H9 (cell line): ENCODE results near the gene PARD3. TPM values are rescaled to one million over a fixed set of nuclear protein-coding genes. Genes with fewer than 3 reads are reported as not detected.

ENCODE experiments used
- DNase-seq: peaks from one replicate; pipeline ENCODE4 v3.0.0-alpha.2; 2017
- H2AFZ ChIP-seq: one replicate; pipeline ENCODE4 v1.6.1; 2013; ENCODE audit warnings: mild to moderate bottlenecking, low read length, control low read depth, moderate library complexity
- H2AK5ac ChIP-seq: 2 replicates; pipeline ENCODE4 v1.6.1; 2013; ENCODE audit warnings: low read length, control low read depth, mixed read lengths; ENCODE audit not compliant: insufficient read length
- H2BK120ac ChIP-seq: one replicate; pipeline ENCODE4 v1.6.1; 2013; ENCODE audit warnings: low read depth, mild to moderate bottlenecking, low read length, control low read depth, inconsistent platforms; ENCODE audit not compliant: poor library complexity, severe bottlenecking
- H2BK12ac ChIP-seq: 2 replicates; pipeline ENCODE4 v1.6.1; 2013; ENCODE audit warnings: low read length, control low read depth, mixed read lengths, low read depth; ENCODE audit not compliant: insufficient read length
- H2BK15ac ChIP-seq: 2 replicates; pipeline ENCODE4 v1.6.1; 2013; ENCODE audit warnings: low read depth, low read length, control low read depth
- H2BK20ac ChIP-seq: one replicate; pipeline ENCODE4 v1.6.1; 2013; ENCODE audit warnings: low read depth, mild to moderate bottlenecking, low read length, control low read depth, inconsistent platforms; ENCODE audit not compliant: poor library complexity, severe bottlenecking
- H2BK5ac ChIP-seq: 2 replicates; pipeline ENCODE4 v1.6.1; 2013; ENCODE audit warnings: low read length, control low read depth, mixed read lengths; ENCODE audit not compliant: insufficient read length
- H3K14ac ChIP-seq: 2 replicates; pipeline ENCODE4 v1.6.1; 2013; ENCODE audit warnings: low read length, control low read depth; ENCODE audit not compliant: insufficient read depth
- H3K18ac ChIP-seq: 2 replicates; pipeline ENCODE4 v1.6.1; 2013; ENCODE audit warnings: low read depth, mild to moderate bottlenecking, mixed read lengths, low read length, control low read depth; ENCODE audit not compliant: insufficient read length
- H3K23ac ChIP-seq: 2 replicates; pipeline ENCODE4 v1.6.1; 2013; ENCODE audit warnings: low read length, control low read depth, mixed read lengths, low read depth; ENCODE audit not compliant: insufficient read length
- H3K23me2 ChIP-seq: 2 replicates; pipeline ENCODE4 v1.6.1; 2013; ENCODE audit warnings: low read depth, mild to moderate bottlenecking, mixed read lengths, low read length, control low read depth; ENCODE audit not compliant: insufficient read length, poor library complexity, severe bottlenecking
- H3K27ac ChIP-seq: 2 replicates; pipeline ENCODE4 v1.5.1; 2013; ENCODE audit warnings: low read length, control low read depth, mixed read lengths, low read depth; ENCODE audit not compliant: insufficient read length
- H3K27me3 ChIP-seq: 2 replicates; pipeline ENCODE4 v1.6.1; 2013; ENCODE audit warnings: low read length, control low read depth, inconsistent platforms; ENCODE audit not compliant: insufficient read depth
- H3K4ac ChIP-seq: 2 replicates; pipeline ENCODE4 v1.6.1; 2013; ENCODE audit warnings: low read depth, mild to moderate bottlenecking, control low read depth, inconsistent platforms, low read length, moderate library complexity
- H3K4me1 ChIP-seq: 2 replicates; pipeline ENCODE4 v1.6.1; 2013; ENCODE audit warnings: low read length, control low read depth, inconsistent platforms; ENCODE audit not compliant: insufficient read depth
- H3K4me2 ChIP-seq: 2 replicates; pipeline ENCODE4 v1.6.1; 2013; ENCODE audit warnings: low read length, control low read depth, mixed read lengths; ENCODE audit not compliant: insufficient read length, insufficient read depth
- H3K56ac ChIP-seq: 2 replicates; pipeline ENCODE4 v1.6.1; 2013; ENCODE audit warnings: low read depth, mild to moderate bottlenecking, mixed read lengths, low read length, control low read depth; ENCODE audit not compliant: insufficient read length
- H3K79me1 ChIP-seq: 2 replicates; pipeline ENCODE4 v1.6.1; 2013; ENCODE audit warnings: low read depth, mild to moderate bottlenecking, moderate library complexity, low read length, control low read depth, inconsistent platforms; ENCODE audit not compliant: insufficient read depth, poor library complexity, severe bottlenecking
- H3K79me2 ChIP-seq: 2 replicates; pipeline ENCODE4 v1.6.1; 2013; ENCODE audit warnings: low read length, control low read depth, inconsistent platforms; ENCODE audit not compliant: insufficient read depth
- H3K9ac ChIP-seq: 2 replicates; pipeline ENCODE4 v1.6.1; 2013; ENCODE audit warnings: low read length, control low read depth, mixed read lengths; ENCODE audit not compliant: insufficient read length; ENCODE audit errors: extremely low read depth
- H3K9me3 ChIP-seq: one replicate; pipeline ENCODE4 v1.6.1; 2013; ENCODE audit warnings: low read depth, low read length, inconsistent platforms; ENCODE audit not compliant: control insufficient read depth
- H3T11ph ChIP-seq: one replicate; pipeline ENCODE4 v1.6.1; 2013; ENCODE audit warnings: mild to moderate bottlenecking, low read length, control low read depth, inconsistent platforms
- H4K20me1 ChIP-seq: one replicate; pipeline ENCODE4 v1.6.1; 2013; ENCODE audit not compliant: control insufficient read depth, insufficient read length, insufficient read depth
- H4K5ac ChIP-seq: 2 replicates; pipeline ENCODE4 v1.6.1; 2013; ENCODE audit warnings: low read depth, mild to moderate bottlenecking, mixed read lengths, low read length, control low read depth; ENCODE audit not compliant: insufficient read length
- H4K8ac ChIP-seq: replicated peaks from 2 replicates; pipeline ENCODE4 v1.6.1; 2013; ENCODE audit warnings: low read length, control low read depth, mixed read lengths, low read depth; ENCODE audit not compliant: insufficient read length
- H4K91ac ChIP-seq: 2 replicates; pipeline ENCODE4 v1.6.1; 2013; ENCODE audit warnings: low read depth, mild to moderate bottlenecking, moderate library complexity, mixed read lengths, low read length, control low read depth; ENCODE audit not compliant: insufficient read length
- H3K27ac Mint-ChIP-seq, 3 experiments: 2 replicates in 2 of 3; 3 replicates in 1 of 3; pipeline ENCODE4 v1.8.0; 2020 to 2021; ENCODE audit warnings: mixed read lengths in 3 of 3, mild to moderate bottlenecking in 1 of 3, moderate library complexity in 1 of 3
- H3K27me3 Mint-ChIP-seq: 2 replicates; pipeline ENCODE4 v1.8.0; 2021; ENCODE audit warnings: low read depth, mild to moderate bottlenecking, moderate library complexity, mixed read lengths
- H3K36me3 Mint-ChIP-seq, 3 experiments: 2 replicates in 2 of 3; 3 replicates in 1 of 3; pipeline ENCODE4 v1.8.0; 2020 to 2021; ENCODE audit warnings: low read depth in 3 of 3, mixed read lengths in 3 of 3; ENCODE audit not compliant: insufficient read depth in 1 of 3
- H3K4me1 Mint-ChIP-seq, 2 experiments: 2 replicates each; pipeline ENCODE4 v1.8.0; 2020; ENCODE audit warnings: mixed read lengths in 2 of 2
- H3K4me3 Mint-ChIP-seq, 2 experiments: 2 replicates in 1 of 2; 3 replicates in 1 of 2; pipeline ENCODE4 v1.8.0; 2020 to 2021; ENCODE audit warnings: mild to moderate bottlenecking in 2 of 2, mixed read lengths in 2 of 2, moderate library complexity in 1 of 2
- H3K9me3 Mint-ChIP-seq, 2 experiments: 2 replicates in 1 of 2; 3 replicates in 1 of 2; pipeline ENCODE4 v1.8.0; 2020; ENCODE audit warnings: mild to moderate bottlenecking in 2 of 2, mixed read lengths in 2 of 2, moderate library complexity in 1 of 2
- WGBS: extraction: QIAGEN DNeasy Blood & Tissue Kit; methylation state at CpG from one replicate; pipeline ENCODE4 v1.1.7; 2013; ENCODE audit warnings: missing lambda C conversion rate, low lambda C conversion rate, mixed read lengths; ENCODE audit not compliant: insufficient read length; ENCODE audit errors: extremely low coverage; 5-methylcytosine and 5-hydroxymethylcytosine counted together
- total RNA-seq: library from RNA; stranded (reverse); gene quantifications from 2 replicates; pipeline ENCODE4 v1.2.1, GENCODE V29; 2021
- TF ChIP-seq, protein P1 (sequence below): fragments of 200-600 bp; sonication (generic); conservative IDR thresholded peaks from 3 replicates; pipeline ENCODE4 v1.8.0; 2021; ENCODE audit warnings: antibody characterized with exemption, mild to moderate bottlenecking

PARD3 gene
- total RNA-seq, 1 experiment from 2014 or later = 44.7 TPM

DNA sequence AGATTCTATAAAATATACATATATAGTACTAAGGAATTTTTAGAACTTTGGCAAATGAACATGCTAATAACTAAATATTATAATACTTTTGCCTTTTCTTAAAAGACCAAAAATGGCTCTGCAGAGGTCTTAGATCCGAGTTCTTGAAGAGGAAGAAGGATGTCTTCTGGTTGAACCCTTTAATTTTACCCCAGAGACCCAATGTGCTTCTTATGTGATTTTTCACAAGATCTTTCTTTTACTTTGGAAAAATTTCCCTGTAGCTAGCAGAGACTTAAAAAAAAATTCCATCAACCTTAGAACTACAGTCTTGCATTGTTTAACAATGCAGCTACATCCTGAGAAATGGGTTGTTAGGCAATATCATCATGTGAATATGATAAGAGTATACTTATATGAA lies 663.2 kb downstream of the PARD3 start:
- Histone ChIP-seq H3K23ac (no peak overlapping the region), H3K27ac (no peak overlapping the region), H3K4me1 (peaks cover 3% of the 10 kb centered on the region; the same call in 1 of the 2 replicates), H2BK5ac (no peak overlapping the region), H4K20me1 (no peaks in the 10 kb centered on the region), H2AK5ac (no peak overlapping the region), H3K23me2 (no peaks in the 10 kb centered on the region), H3K9me3 (no peaks in the 10 kb centered on the region), H4K91ac (no peak overlapping the region), H3K14ac (no peak overlapping the region), H4K8ac (no peak overlapping the region), H2AFZ (no peak overlapping the region), H4K5ac (no peak overlapping the region), H2BK120ac (no peak overlapping the region), H3K56ac (no peak overlapping the region), H2BK15ac (no peak overlapping the region), H2BK20ac (no peak overlapping the region), H2BK12ac (no peak overlapping the region), H3K4me2 (no peak overlapping the region), H3K18ac (no peak overlapping the region), H3K4ac (no peak overlapping the region), H3K79me2 (no peaks in the 10 kb centered on the region), H3K27me3 (no peaks in the 10 kb centered on the region), H3T11ph (no peak overlapping the region), H3K79me1 (no peaks in the 10 kb centered on the region), H3K9ac (no peak overlapping the region)
- H3K9me3 Mint-ChIP-seq = no peaks in the 10 kb centered on the region
- no peaks in the 10 kb centered on the region for H3K36me3 Mint-ChIP-seq
- H3K27ac Mint-ChIP-seq = no peak overlapping the region
- H3K4me1 Mint-ChIP-seq = peaks cover 7 to 14% of the 10 kb centered on the region in 2 experiments
- no peaks in the 10 kb centered on the region for H3K27me3 Mint-ChIP-seq
- no peak for DNase-seq
- no peak overlapping the region for H3K4me3 Mint-ChIP-seq
- WGBS = no CpG with 5 or more reads among the region's 1 CpG
- TF ChIP-seq, protein P1, sequence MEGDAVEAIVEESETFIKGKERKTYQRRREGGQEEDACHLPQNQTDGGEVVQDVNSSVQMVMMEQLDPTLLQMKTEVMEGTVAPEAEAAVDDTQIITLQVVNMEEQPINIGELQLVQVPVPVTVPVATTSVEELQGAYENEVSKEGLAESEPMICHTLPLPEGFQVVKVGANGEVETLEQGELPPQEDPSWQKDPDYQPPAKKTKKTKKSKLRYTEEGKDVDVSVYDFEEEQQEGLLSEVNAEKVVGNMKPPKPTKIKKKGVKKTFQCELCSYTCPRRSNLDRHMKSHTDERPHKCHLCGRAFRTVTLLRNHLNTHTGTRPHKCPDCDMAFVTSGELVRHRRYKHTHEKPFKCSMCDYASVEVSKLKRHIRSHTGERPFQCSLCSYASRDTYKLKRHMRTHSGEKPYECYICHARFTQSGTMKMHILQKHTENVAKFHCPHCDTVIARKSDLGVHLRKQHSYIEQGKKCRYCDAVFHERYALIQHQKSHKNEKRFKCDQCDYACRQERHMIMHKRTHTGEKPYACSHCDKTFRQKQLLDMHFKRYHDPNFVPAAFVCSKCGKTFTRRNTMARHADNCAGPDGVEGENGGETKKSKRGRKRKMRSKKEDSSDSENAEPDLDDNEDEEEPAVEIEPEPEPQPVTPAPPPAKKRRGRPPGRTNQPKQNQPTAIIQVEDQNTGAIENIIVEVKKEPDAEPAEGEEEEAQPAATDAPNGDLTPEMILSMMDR = no peak
